Smooth muscle cell (in vitro differentiated cells): ENCODE results near the gene TSPYL6. TPM values are rescaled to one million over a fixed set of nuclear protein-coding genes. Genes with fewer than 3 reads are reported as not detected.
"Not testable (repeated sequence)": the region's sequence is repeated elsewhere in the genome, so short reads cannot be mapped to it uniquely, and the experiment has no call there.

Experiments used
- DNase-seq: peaks from one replicate; lab custom pipeline; 2025; ENCODE audit not compliant: unreplicated experiment; lab: John Stamatoyannopoulos, UW
- H2AFZ ChIP-seq: fragments of 200-600 bp; sonication (generic); 2 replicates; pipeline ENCODE4 v1.6.0; 2016; ENCODE audit warnings: antibody characterized with exemption, low read depth, mild to moderate bottlenecking
- H3F3A ChIP-seq: fragments of 200-600 bp; sonication (generic); 2 replicates; pipeline ENCODE4 v1.6.0; 2017; ENCODE audit warnings: antibody characterized with exemption, low read depth
- H3K27ac ChIP-seq: fragments of 200-600 bp; sonication (generic); 2 replicates; pipeline ENCODE4 v1.5.1; 2016; ENCODE audit warnings: low read depth, mild to moderate bottlenecking
- H3K27me3 ChIP-seq: fragments of 200-600 bp; sonication (generic); 2 replicates; pipeline ENCODE4 v1.6.1; 2016; ENCODE audit warnings: low read depth, mild to moderate bottlenecking
- H3K36me3 ChIP-seq: fragments of 200-600 bp; sonication (generic); 2 replicates; pipeline ENCODE4 v1.5.1; 2016; ENCODE audit warnings: low read depth
- H3K4me1 ChIP-seq: fragments of 200-600 bp; sonication (generic); 2 replicates; pipeline ENCODE4 v1.5.1; 2016; ENCODE audit warnings: low read depth
- H3K4me2 ChIP-seq: fragments of 200-600 bp; sonication (generic); 2 replicates; pipeline ENCODE4 v1.6.0; 2016; ENCODE audit warnings: mild to moderate bottlenecking
- H3K4me3 ChIP-seq: fragments of 200-600 bp; sonication (generic); 2 replicates; pipeline ENCODE4 v1.5.1; 2016; ENCODE audit warnings: mild to moderate bottlenecking
- H3K79me2 ChIP-seq: fragments of 200-600 bp; sonication (generic); 2 replicates; pipeline ENCODE4 v1.6.0; 2016; ENCODE audit warnings: low read depth, mild to moderate bottlenecking
- H3K9ac ChIP-seq: fragments of 200-600 bp; sonication (generic); 2 replicates; pipeline ENCODE4 v1.6.0; 2016; ENCODE audit warnings: low read depth
- H3K9me3 ChIP-seq: fragments of 200-600 bp; sonication (generic); replicated peaks from 2 replicates; pipeline ENCODE4 v1.5.1; 2016; ENCODE audit warnings: low read depth
- H4K20me1 ChIP-seq: fragments of 200-600 bp; sonication (generic); 2 replicates; pipeline ENCODE4 v1.6.0; 2016; ENCODE audit warnings: low read depth
- WGBS: methylation state at CpG from one replicate; pipeline ENCODE4 v1.1.7; 2016; ENCODE audit warnings: low lambda C conversion rate; 5-methylcytosine and 5-hydroxymethylcytosine counted together
- polyA plus RNA-seq: library from polyadenylated mRNA; unstranded; fragments of >200 nt; fragmentation: Nextera tagmentation; extraction: Ambion mirVana; gene quantifications from 2 replicates; pipeline ENCODE4 v1.2.1, GENCODE V29; 2016
- total RNA-seq: library from RNA; depleted of rRNA; stranded (reverse); fragments of >200 nt; gene quantifications from 2 replicates; pipeline ENCODE4 v1.2.3, GENCODE V29; 2014
- TF ChIP-seq, protein P1 (sequence below): fragments of 200-600 bp; sonication (generic); IDR thresholded peaks from 2 replicates; pipeline ENCODE4 v1.5.1; 2017; ENCODE audit warnings: borderline replicate concordance, mild to moderate bottlenecking, antibody characterized with exemption; ENCODE audit not compliant: insufficient read depth, poor library complexity, severe bottlenecking

TSPYL6 gene
- total and polyA plus RNA-seq, 2 experiments from 2014 or later = not detected

DNA sequence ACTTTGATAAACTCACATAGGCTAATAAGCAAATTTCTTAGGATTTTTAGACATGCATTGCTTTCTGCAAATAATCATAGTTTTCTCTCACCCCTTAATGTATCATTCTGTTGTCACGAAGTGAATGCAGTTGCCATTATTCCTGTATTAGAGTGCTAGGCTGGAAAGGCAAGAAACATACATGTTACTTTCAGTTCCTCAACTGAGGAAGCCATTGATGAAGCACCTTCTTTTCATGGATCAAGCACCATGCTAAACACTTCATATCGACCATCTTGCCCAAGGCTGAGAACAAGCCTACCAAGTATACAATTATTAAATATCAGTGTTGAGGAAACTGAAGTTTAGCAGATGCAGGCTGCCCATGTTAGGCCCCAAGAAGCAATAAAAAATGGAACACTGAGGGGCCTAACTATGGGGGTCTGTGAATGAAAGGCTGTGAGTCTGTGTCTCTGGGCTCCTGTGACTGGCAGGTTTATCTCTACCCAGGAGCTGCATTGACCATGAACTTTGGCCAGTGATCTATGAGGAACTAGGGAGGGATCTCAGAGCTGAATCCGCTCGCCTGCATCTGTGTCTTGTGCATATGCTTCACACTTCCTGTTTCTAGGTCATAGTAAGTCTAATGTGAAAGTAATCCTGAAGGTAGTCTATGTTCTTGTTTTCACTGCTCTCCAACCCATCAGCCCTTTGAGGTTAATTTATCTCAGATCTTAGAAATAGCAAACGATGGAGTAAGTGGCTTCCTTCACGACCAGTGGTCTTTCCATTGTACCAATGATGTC, 16.0 kb upstream of the TSPYL6 start:
- Histone ChIP-seq H3K27me3 (no peaks in the 10 kb centered on the region), H3K36me3 (no peaks in the 10 kb centered on the region), H3K9me3 (no peaks in the 10 kb centered on the region), H3K9ac (no peak overlapping the region), H2AFZ (no peak overlapping the region), H4K20me1 (no peaks in the 10 kb centered on the region), H3K4me2 (no peak overlapping the region), H3K4me3 (no peak overlapping the region), H3K27ac (no peak overlapping the region), H3K4me1 (peaks cover 5% of the 10 kb centered on the region), H3K79me2 (no peaks in the 10 kb centered on the region), H3F3A (no peaks in the 10 kb centered on the region)
- no peak for DNase-seq
- 93% methylated on average over 6 of the region's 6 CpGs for WGBS
- TF ChIP-seq, protein P1, sequence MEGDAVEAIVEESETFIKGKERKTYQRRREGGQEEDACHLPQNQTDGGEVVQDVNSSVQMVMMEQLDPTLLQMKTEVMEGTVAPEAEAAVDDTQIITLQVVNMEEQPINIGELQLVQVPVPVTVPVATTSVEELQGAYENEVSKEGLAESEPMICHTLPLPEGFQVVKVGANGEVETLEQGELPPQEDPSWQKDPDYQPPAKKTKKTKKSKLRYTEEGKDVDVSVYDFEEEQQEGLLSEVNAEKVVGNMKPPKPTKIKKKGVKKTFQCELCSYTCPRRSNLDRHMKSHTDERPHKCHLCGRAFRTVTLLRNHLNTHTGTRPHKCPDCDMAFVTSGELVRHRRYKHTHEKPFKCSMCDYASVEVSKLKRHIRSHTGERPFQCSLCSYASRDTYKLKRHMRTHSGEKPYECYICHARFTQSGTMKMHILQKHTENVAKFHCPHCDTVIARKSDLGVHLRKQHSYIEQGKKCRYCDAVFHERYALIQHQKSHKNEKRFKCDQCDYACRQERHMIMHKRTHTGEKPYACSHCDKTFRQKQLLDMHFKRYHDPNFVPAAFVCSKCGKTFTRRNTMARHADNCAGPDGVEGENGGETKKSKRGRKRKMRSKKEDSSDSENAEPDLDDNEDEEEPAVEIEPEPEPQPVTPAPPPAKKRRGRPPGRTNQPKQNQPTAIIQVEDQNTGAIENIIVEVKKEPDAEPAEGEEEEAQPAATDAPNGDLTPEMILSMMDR = no peak

DNA sequence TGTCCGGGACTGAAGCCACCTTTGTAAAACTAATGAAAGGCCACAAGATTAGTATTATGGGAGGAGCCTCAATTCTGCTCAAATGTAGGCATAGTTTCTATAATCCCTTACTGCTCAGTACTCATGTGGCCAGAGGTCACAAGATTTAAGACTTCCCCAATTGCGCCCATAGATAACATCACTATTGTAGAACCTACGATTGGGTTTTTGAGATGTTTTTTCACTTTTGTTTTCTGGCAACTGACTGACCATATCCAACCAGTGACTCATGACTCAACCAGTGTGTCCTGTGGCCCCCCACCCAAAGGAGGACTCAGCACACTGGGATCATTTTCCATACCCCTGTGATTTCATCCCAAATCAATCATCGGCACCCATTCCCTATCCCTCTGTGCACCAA, 15.2 kb upstream of the TSPYL6 start:
- WGBS = 95% methylated on average over 4 of the region's 4 CpGs
- Histone ChIP-seq H3K27me3 (no peaks in the 10 kb centered on the region), H3K4me1 (peaks cover 5% of the 10 kb centered on the region), H4K20me1 (no peaks in the 10 kb centered on the region), H3K9me3 (no peaks in the 10 kb centered on the region), H2AFZ (no peak overlapping the region), H3K27ac (no peak overlapping the region), H3K36me3 (no peaks in the 10 kb centered on the region), H3K9ac (no peak overlapping the region), H3K79me2 (no peaks in the 10 kb centered on the region), H3K4me3 (no peak overlapping the region), H3F3A (no peaks in the 10 kb centered on the region), H3K4me2 (no peak overlapping the region)
- TF ChIP-seq, protein P1 = no peak
- no peak for DNase-seq

DNA sequence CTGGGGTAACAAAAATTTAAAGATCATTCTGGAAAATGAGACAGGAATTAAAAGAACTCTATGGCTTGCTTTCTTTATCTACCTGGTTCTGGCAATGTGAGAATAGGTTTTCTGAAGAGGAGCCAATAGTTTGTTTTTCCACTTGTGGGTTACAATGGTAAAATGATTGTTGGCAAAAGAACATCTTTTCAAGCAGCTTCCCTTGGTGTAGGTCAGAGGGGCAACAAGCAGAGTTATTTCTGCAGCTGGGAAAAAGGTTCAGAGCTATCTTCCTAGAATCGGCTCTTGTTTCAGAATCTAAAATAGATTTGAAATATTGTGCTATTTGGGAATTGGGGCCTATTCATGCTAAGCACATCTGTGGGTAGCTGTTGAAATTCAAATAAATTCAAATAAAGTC, 11.5 kb upstream of the TSPYL6 start:
- no peaks in the 10 kb centered on the region for H3K9me3 ChIP-seq
- H3K4me3 ChIP-seq = no peak overlapping the region
- no peaks in the 10 kb centered on the region for H3K36me3 ChIP-seq
- H3K9ac ChIP-seq = no peak overlapping the region
- 94% methylated on average over 1 of the region's 1 CpG for WGBS
- H2AFZ ChIP-seq = no peak overlapping the region
- no peak overlapping the region for H3K27ac ChIP-seq
- no peaks in the 10 kb centered on the region for H3F3A ChIP-seq
- H3K4me1 ChIP-seq = no peaks in the 10 kb centered on the region
- H3K27me3 ChIP-seq = no peaks in the 10 kb centered on the region
- H3K4me2 ChIP-seq = no peak overlapping the region
- H3K79me2 ChIP-seq = no peaks in the 10 kb centered on the region
- H4K20me1 ChIP-seq = no peaks in the 10 kb centered on the region
- TF ChIP-seq, protein P1 = no peak
- no peak for DNase-seq

DNA sequence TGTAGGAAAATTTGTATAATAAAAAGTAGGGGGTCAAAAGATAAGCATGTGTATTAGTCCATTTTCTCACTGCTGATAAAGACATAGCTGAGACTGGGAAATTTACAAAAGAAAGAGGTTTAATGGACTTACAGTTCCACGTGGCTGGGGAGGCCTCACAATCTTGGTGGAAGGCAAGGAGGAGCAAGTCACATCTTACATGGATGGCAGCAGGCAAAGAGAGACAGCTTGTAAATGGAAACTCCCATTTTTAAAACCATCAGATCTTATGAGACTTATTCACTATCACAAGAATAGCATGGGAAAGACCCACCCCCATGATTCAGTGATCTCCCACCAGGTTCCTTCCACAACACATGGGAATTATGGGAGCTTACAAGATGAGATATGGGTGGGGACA, 9.1 kb upstream of the TSPYL6 start:
- H3K27ac ChIP-seq, H3F3A ChIP-seq, H3K4me1 ChIP-seq, H2AFZ ChIP-seq, H3K4me3 ChIP-seq, H3K79me2 ChIP-seq, H3K9me3 ChIP-seq, H3K36me3 ChIP-seq, H3K9ac ChIP-seq, H3K27me3 ChIP-seq, DNase-seq, H4K20me1 ChIP-seq, H3K4me2 ChIP-seq: not testable (repeated sequence)
- WGBS = 60% methylated on average over 1 of the region's 1 CpG
